ENCODE measurements around the gene LOC101059915.
"Not testable (repeated sequence)": the region's sequence is repeated elsewhere in the genome, so short reads cannot be mapped to it uniquely, and the experiment has no call there.

The LOC101059915 gene

DNA sequence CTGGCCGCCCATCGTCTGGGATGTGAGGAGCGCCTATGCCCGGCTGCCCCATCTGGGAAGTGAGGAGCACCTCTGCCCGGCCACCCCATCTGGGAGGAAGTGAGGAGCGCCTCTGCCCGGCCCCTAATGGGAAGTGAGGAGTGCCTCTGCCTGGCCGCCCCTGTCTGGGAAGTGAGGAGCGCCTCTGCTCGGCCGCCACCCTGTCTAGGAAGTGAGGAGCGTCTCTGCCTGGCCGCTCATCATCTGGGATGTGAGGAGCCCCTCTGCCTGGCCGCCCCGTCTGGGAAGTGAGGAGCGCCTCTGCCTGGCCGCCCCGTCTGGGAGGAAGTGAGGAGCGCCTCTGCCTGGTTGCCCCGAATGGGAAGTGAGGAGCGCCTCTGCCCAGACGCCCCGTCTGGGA lies 8.3 kb downstream of the LOC101059915 start:
- not testable (repeated sequence) for DNase-seq (ENCODE audit: low spot score)

- DNase-seq (ENCODE audit: low spot score) = not testable (repeated sequence)
Observed at GRCh38 chrX:71676068-71676795, 8.9 kb downstream of the LOC101059915 start.

GRCh38 chrX:71677195-71677594 lies 9.8 kb downstream of the LOC101059915 start:
- DNase-seq (ENCODE audit: low spot score) = not testable (repeated sequence)

- no peak for DNase-seq (ENCODE audit: low spot score)
Observed at GRCh38 chrX:71679575-71680207, 12.3 kb downstream of the LOC101059915 start.

- DNase-seq (ENCODE audit: low spot score) = not testable (repeated sequence)
Observed at GRCh38 chrX:71696641-71697465, 29.5 kb downstream of the LOC101059915 start.

DNA sequence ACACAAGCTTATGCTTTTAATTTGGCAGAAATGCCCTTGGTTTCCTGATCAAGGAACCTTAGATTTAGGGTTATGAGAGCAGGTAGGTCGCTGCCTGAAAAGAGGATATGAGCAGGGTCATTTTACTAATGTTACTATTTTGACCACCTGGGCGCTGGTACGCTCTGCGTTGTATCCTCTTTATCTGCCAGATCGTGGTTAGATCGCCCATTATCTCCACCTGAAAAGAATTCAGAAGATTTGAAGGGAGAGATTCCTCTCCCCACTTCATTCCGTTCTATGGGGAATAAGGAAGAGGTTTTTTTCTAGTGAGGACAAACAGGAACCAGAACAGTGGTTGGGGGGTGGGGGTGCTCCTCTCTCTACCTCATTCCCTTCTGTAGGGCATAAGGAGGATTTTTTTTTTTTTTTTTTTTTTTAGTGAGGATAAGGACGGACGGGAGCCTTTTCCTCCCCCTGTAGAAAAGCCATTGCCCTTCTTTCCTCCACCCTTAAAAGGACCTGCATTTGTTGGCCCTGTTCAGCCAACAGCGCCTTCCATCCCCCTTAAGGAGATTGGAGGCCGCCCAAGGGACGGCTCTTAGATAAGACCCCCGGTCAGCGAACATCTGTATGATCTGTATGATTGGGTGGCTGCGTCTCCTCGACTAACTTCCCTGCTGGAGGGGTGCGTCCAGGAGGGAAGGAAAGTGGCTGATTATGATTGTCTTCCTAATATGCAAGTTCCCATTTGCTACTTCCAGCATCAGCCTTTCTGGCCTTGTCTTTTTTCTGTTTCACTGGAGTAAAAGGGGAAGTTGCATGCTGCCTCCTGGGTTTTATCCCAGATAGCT lies 30.3 kb downstream of the LOC101059915 start:
- DNase-seq (ENCODE audit: low spot score) = not testable (repeated sequence)

DNA sequence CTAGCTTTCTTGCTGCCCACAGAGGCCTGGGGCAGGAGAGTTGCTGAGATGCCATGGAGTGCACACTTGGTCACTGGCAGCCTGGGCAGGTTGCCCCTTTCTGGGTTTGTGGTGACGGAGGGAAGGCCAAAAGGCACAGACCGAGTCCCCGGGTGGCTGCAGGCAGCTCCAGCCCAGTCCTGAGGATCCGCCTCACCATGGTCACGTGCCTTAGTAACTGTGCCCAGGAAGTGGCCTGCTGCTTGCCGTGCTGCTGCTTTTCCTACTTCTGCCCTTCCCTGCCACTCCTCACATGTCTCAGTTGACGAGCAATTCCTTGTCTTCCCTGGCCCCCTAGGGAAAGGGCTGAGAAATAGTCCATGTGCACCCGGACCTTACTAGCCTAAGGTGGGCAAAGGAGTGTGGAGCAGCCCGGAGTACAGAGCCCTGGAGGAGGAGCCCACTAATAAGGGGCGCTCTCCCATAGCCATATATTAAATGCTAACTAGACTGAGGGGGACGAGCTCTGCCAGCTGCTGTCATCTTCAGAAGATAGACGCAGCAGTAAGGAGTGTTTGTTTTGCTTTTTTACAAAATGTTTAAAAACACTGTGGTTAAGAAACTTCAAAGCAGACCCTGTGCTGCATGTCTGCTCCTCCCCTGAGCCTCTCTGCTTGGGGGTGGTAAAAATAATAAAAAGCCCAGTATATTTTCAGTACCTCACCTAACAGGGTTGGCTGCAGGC lies 31.1 kb downstream of the LOC101059915 start:
- DNase-seq (ENCODE audit: low spot score) = not testable (repeated sequence)

GRCh38 chrX:71699023-71699344 lies 31.6 kb downstream of the LOC101059915 start:
- not testable (repeated sequence) for DNase-seq (ENCODE audit: low spot score)

- not testable (repeated sequence) for DNase-seq (ENCODE audit: low spot score)
Observed at GRCh38 chrX:71702853-71703252, 35.5 kb downstream of the LOC101059915 start.

DNA sequence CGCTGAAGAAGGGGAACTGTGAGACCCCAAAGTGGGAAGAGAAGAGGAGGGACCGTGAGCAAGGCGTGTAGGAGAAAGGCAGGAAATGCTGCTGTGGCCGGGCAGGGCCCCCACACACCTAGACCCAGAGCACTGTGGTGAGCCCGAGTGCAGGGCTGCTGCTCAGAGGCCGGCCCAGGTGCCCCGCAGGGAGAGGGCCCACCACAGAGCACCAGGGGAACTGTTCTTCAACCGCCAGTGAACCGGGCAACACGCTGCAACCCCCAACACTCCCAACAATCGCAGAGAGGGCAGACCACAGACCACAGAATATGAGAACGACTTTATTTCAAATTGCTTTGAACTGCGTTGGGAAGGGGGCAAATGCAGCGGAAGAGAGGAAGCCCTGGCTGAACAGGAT lies 46.7 kb downstream of the LOC101059915 start:
- DNase-seq (ENCODE audit: low spot score) = not testable (repeated sequence)

DNA sequence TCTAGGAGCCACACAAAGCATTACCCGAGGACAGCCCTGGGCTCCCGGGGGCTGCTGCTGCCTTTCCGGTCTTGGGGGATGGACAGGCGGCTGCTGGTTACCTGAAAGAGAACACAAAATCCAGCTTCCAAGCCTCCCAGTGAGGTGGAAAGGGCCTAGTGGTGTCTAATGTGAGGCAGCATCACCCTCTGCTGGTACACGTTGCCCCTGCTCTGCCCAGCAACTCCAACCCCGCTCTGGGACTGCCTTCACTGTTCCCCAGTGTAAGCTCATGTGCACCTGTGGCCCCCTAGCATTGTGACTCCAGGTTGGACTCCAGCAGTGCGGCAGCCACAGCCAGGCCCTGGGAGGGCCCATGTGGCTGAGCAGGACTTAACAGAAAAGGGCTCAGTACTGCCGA lies 48.2 kb downstream of the LOC101059915 start:
- DNase-seq (ENCODE audit: low spot score) = not testable (repeated sequence)

DNA sequence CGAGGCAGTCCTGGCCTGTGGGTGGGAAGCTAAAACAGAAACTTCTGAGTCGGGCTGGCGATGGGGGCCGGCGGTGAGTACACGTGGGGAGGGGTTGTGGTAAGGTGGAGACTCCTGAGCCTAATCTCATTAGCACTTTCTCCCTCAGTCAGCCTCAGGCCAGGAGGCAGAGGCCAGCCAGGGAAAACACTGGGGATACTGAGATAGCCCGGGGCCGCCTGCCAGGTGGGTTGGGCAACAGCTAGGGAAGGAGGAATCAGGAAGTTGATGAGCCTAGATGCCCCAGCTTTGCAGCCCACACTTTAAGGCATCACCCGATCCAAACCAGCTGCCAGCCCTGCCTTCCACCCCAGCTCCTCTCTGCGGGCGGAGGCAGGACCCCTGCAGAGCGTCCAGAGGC lies 49.0 kb downstream of the LOC101059915 start:
- not testable (repeated sequence) for DNase-seq (ENCODE audit: low spot score)

DNA sequence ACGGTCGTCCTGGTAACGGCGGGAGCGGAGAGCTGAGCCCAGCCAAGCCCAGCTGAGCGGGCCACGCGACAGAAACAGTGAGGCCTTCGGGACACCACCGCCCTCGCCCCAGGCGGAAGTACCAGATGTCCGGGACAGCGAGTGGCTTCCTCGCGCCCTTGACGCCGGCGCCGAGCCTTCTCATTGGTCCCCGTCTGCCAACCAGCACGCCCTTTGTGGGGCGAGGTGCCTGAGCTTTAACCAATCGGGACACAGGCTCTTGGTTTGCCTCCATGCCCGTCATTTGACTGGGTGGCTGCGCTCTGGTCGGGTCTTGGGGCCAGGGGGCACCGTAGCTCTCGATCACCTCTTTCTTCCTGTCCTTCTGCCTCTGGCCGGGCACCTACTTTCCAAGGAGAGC lies 50.8 kb downstream of the LOC101059915 start, which contains the start of gene CXorf49:
Gene CXorf49 (minus strand): TSS at position 101 of the 400 bp plus-strand sequence. CDS start 134 bp downstream, outside the sequence.
- DNase-seq (ENCODE audit: low spot score) = not testable (repeated sequence)

GRCh38 chrX:71719195-71719594 lies 51.8 kb downstream of the LOC101059915 start:
- DNase-seq (ENCODE audit: low spot score) = not testable (repeated sequence)

DNA sequence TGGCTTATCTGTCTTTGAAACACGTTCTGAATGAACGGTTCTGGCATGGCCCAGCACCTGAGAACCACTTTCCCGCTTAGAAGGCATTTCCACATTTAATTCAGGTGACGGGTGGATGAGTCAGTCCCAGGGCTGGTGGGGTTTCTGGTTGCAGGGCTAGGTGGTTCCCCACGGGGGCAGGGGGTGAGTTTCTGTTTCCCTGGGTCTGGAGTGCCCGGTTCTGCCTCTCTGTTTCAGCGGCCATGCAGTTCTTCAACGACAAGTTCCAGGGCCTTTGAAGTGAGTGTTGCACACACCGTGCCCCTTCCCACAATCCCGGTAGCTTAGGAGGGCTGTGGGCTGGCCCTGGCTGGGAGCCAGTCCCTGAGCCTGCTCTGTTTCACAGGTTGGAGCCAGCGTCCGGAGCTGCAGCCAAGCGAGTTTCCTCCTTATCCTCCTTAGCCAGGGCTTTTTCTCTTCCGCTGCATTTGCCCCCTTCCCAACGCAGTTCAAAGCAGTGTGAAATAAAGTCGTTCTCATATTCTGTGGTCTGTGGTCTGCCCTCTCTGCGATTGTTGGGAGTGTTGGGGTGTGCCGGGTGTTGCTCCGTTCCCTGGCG lies 53.0 kb downstream of the LOC101059915 start:
- DNase-seq (ENCODE audit: low spot score) = not testable (repeated sequence)

Data from AG08395 (cell line).